GM12878 (cell line): ENCODE data around the gene CCDC91. TPM values are rescaled to one million over a fixed set of nuclear protein-coding genes. Genes with fewer than 3 reads are reported as not detected.

ENCODE experiments used
- ATAC-seq: fragments of 200-7000 bp; cut with Tn5 transposase; 3 replicates; pipeline ENCODE4 v1.9.1; 2020; ENCODE audit warnings: mild to moderate bottlenecking, moderate library complexity
- BruUV-seq: library from RNA; stranded (reverse); fragments of 400-500 nt; replicated peaks from 2 replicates; lab custom pipeline; 2021; lab: Mats Ljungman, UMichigan
- CTCF ChIA-PET: fragments of 300-600 bp; sonication (Branson Sonifier 250); formaldehyde crosslinking; extraction: SDS; loops from one replicate; lab custom pipeline; 2021; ENCODE audit warnings: inconsistent platforms; lab: Yijun Ruan, JAX
- POLR2A ChIA-PET: fragments of 350-600 bp; formaldehyde crosslinking; extraction: SDS; loops from one replicate; lab custom pipeline; 2021; ENCODE audit warnings: inconsistent platforms; lab: Charles Lee
- RAD21 ChIA-PET: fragments of 300-600 bp; sonication (Branson Sonifier 250); formaldehyde crosslinking; loops from one replicate; lab custom pipeline; 2023; ENCODE audit warnings: antibody characterized with exemption; ENCODE audit not compliant: unreplicated experiment; lab: Charles Lee
- SMC1A ChIA-PET: fragments of 300-600 bp; sonication (Branson Sonifier 250); formaldehyde crosslinking; loops from one replicate; lab custom pipeline; 2023; ENCODE audit not compliant: unreplicated experiment, uncharacterized antibody; lab: Charles Lee
- DNase-seq: peaks from one replicate; pipeline ENCODE4 v3.0.0-alpha.2; 2011; ENCODE audit warnings: low read depth, low spot score
- FAIRE-seq: peaks from 3 replicates; lab custom pipeline; 2011; peaks lifted over from hg19 to GRCh38; lab: Jason Lieb, UNC
- H2AFZ ChIP-seq: 2 replicates; pipeline ENCODE4 v1.6.0; 2011; ENCODE audit warnings: low read depth, low read length, control low read depth; ENCODE audit not compliant: control insufficient read depth
- H3K27ac ChIP-seq: 2 replicates; pipeline ENCODE4 v1.5.1; 2011; ENCODE audit warnings: control low read depth; ENCODE audit not compliant: control insufficient read depth, insufficient read depth
- H3K27me3 ChIP-seq, 2 experiments: replicated peaks in 1 of 2; 2 replicates each; pipeline versions ENCODE4 v1.6.0 to v1.6.1; 2011; ENCODE audit warnings: low read length in 1 of 2; ENCODE audit not compliant: control insufficient read depth in 2 of 2, insufficient read depth in 2 of 2
- H3K36me3 ChIP-seq, 2 experiments: 2 replicates each; pipeline ENCODE4 v1.5.1; 2011; ENCODE audit warnings: low read length in 1 of 2; ENCODE audit not compliant: control insufficient read depth in 2 of 2, insufficient read depth in 2 of 2
- H3K4me1 ChIP-seq: 2 replicates; pipeline ENCODE4 v1.6.1; 2011; ENCODE audit warnings: mild to moderate bottlenecking, low read length, moderate library complexity, mixed read lengths; ENCODE audit not compliant: control insufficient read depth, insufficient read depth
- H3K4me2 ChIP-seq: 2 replicates; pipeline ENCODE4 v1.6.0; 2011; ENCODE audit warnings: control low read depth; ENCODE audit not compliant: control insufficient read depth, insufficient read depth
- H3K4me3 ChIP-seq: fragments of 200-600 bp; sonication (generic); 2 replicates; pipeline ENCODE4 v1.5.1; 2016
- H3K79me2 ChIP-seq: 2 replicates; pipeline ENCODE4 v1.6.0; 2011; ENCODE audit warnings: low read length; ENCODE audit not compliant: control insufficient read depth, insufficient read depth
- H3K9ac ChIP-seq: 2 replicates; pipeline ENCODE4 v1.8.0; 2011; ENCODE audit warnings: low read length, control low read depth, mixed read lengths; ENCODE audit not compliant: control insufficient read depth, insufficient read depth
- H3K9me3 ChIP-seq: replicated peaks from 3 replicates; pipeline ENCODE4 v1.5.1; 2011; ENCODE audit warnings: mild to moderate bottlenecking, low read length; ENCODE audit not compliant: control insufficient read depth, insufficient read depth
- H4K20me1 ChIP-seq: 2 replicates; pipeline ENCODE4 v1.6.0; 2011; ENCODE audit not compliant: control insufficient read depth, insufficient read depth
- BRCA1 ChIP-seq: IDR thresholded peaks from 2 replicates; pipeline ENCODE4 v1.6.1; 2011; ENCODE audit warnings: low read depth, low read length, improper control_type of control experiment
- CBX5 ChIP-seq: sonication (generic); IDR thresholded peaks from 2 replicates; pipeline ENCODE4 v1.6.1; 2016; ENCODE audit warnings: low read depth, moderate library complexity, mild to moderate bottlenecking, inconsistent platforms
- EED ChIP-seq: sonication (generic); IDR thresholded peaks from 2 replicates; pipeline ENCODE4 v1.6.1; 2016; ENCODE audit warnings: antibody characterized with exemption, low read depth
- HDAC2 ChIP-seq: fragments of 200-600 bp; sonication (generic); IDR thresholded peaks from 2 replicates; pipeline ENCODE4 v1.6.1; 2017
- IKZF1 ChIP-seq: fragments of 450-650 bp; conservative IDR thresholded peaks from 2 replicates; pipeline ENCODE4 v1.6.1; 2017; ENCODE audit warnings: antibody characterized with exemption, mild to moderate bottlenecking
- MTA2 ChIP-seq: fragments of 450-650 bp; IDR thresholded peaks from 2 replicates; pipeline ENCODE4 v1.6.1; 2016; ENCODE audit warnings: low read depth, mild to moderate bottlenecking, moderate library complexity
- MYB ChIP-seq: fragments of 150-350 bp; IDR thresholded peaks from 2 replicates; pipeline ENCODE4 v1.6.1; 2014; ENCODE audit warnings: mild to moderate bottlenecking, low read depth, low read length, borderline replicate concordance
- NBN ChIP-seq: fragments of 450-650 bp; IDR thresholded peaks from 2 replicates; pipeline ENCODE4 v1.6.1; 2016
- NFXL1 ChIP-seq: fragments of 450-650 bp; IDR thresholded peaks from 2 replicates; pipeline ENCODE4 v1.6.1; 2017; ENCODE audit warnings: antibody characterized with exemption, mild to moderate bottlenecking, borderline replicate concordance
- NR2C1 ChIP-seq: fragments of 450-650 bp; IDR thresholded peaks from 2 replicates; pipeline ENCODE4 v1.6.1; 2017; ENCODE audit warnings: antibody characterized with exemption, mild to moderate bottlenecking, moderate library complexity
- NR2C2 ChIP-seq: IDR thresholded peaks from 2 replicates; pipeline ENCODE4 v1.6.1; 2011; ENCODE audit warnings: borderline replicate concordance, low read depth; ENCODE audit not compliant: control insufficient read depth, insufficient read length
- PAX5 ChIP-seq: IDR thresholded peaks from 2 replicates; pipeline ENCODE4 v1.6.1; 2011; ENCODE audit warnings: low read depth, low read length, borderline replicate concordance
- POLR2AphosphoS5 ChIP-seq: IDR thresholded peaks from 2 replicates; pipeline ENCODE4 v1.6.1; 2011; ENCODE audit warnings: mild to moderate bottlenecking, low read length, inconsistent platforms
- SKIL ChIP-seq: fragments of 450-650 bp; IDR thresholded peaks from 2 replicates; pipeline ENCODE4 v1.6.1; 2017; ENCODE audit warnings: mild to moderate bottlenecking, low read depth, inconsistent platforms; ENCODE audit not compliant: poor library complexity, severe bottlenecking
- SMARCA5 ChIP-seq: fragments of 450-650 bp; IDR thresholded peaks from 2 replicates; pipeline ENCODE4 v1.6.1; 2017; ENCODE audit warnings: mild to moderate bottlenecking
- SRF ChIP-seq, 2 experiments: IDR thresholded peaks; 2 replicates each; pipeline ENCODE4 v1.6.1; 2011; ENCODE audit warnings: low read depth in 2 of 2, low read length in 2 of 2, mild to moderate bottlenecking in 1 of 2, moderate library complexity in 1 of 2
- STAT1 ChIP-seq: fragments of 450-650 bp; conservative IDR thresholded peaks from 2 replicates; pipeline ENCODE4 v1.6.1; 2014; ENCODE audit warnings: antibody characterized with exemption, mild to moderate bottlenecking
- TAF1 ChIP-seq: IDR thresholded peaks from 2 replicates; pipeline ENCODE4 v1.6.1; 2011; ENCODE audit warnings: mild to moderate bottlenecking, low read depth, low read length, borderline replicate concordance
- WRNIP1 ChIP-seq: IDR thresholded peaks from 2 replicates; pipeline ENCODE4 v1.6.1; 2011; ENCODE audit warnings: low read depth, low read length, improper control_type of control experiment, borderline replicate concordance
- WGBS: methylation state at CpG from one replicate; pipeline ENCODE4 v1.1.6; 2016; ENCODE audit warnings: low lambda C conversion rate; ENCODE audit not compliant: insufficient replicate concordance, insufficient coverage; ENCODE audit errors: missing lambda C conversion rate; 5-methylcytosine and 5-hydroxymethylcytosine counted together
- in situ Hi-C: fragments of 300-500 bp; cut with MboI; formaldehyde crosslinking; loops from 9 replicates; pipeline ENCODE4 v1.14.3; 2018; ENCODE audit warnings: mixed read lengths
- intact Hi-C: fragments of 100-400 bp; cut with micrococcal nuclease; formaldehyde crosslinking; loops from one replicate; pipeline ENCODE4 v1.14.2; 2022; ENCODE audit not compliant: unreplicated experiment
- polyA plus RNA-seq, 11 experiments: library from polyadenylated mRNA; depleted of rRNA in 4 of 11; unstranded in 6 of 11; stranded (reverse) in 5 of 11; fragments of >200 nt; fragmentation: Nextera tagmentation in 4 of 11; fragmentation: Illumina TruSeq in 1 of 11; extraction: Ambion mirVana in 4 of 11; extraction: Trizol in 1 of 11; gene quantifications; 1 replicate in 1 of 11; 2 replicates in 10 of 11; pipeline versions ENCODE4 v1.2.1 to v1.2.3, GENCODE V29; 2011 to 2016; ENCODE audit warnings: inconsistent platforms in 2 of 11, missing spikeins in 2 of 11, low read depth in 1 of 11
- total RNA-seq, 4 experiments: library from RNA; depleted of rRNA in 3 of 4; stranded (reverse); fragments of >200 nt in 3 of 4; fragmentation: Illumina TruSeq in 1 of 4; extraction: Trizol in 1 of 4; gene quantifications; 2 replicates each; pipeline versions ENCODE4 v1.2.1 to v1.2.3, GENCODE V29; 2013 to 2021
- TF ChIP-seq, protein P1 (sequence below): IDR thresholded peaks from 2 replicates; pipeline ENCODE4 v1.6.1; 2012; ENCODE audit warnings: improper control_type of control experiment, low read depth, low read length; ENCODE audit not compliant: insufficient replicate concordance

Gene CCDC91
- total and polyA plus RNA-seq, 10 of the 15 experiments (the other 5 are each of a cell fraction or from before 2014, with no cell fraction given): 6.1 to 24.9 (median 16.5) TPM

DNA sequence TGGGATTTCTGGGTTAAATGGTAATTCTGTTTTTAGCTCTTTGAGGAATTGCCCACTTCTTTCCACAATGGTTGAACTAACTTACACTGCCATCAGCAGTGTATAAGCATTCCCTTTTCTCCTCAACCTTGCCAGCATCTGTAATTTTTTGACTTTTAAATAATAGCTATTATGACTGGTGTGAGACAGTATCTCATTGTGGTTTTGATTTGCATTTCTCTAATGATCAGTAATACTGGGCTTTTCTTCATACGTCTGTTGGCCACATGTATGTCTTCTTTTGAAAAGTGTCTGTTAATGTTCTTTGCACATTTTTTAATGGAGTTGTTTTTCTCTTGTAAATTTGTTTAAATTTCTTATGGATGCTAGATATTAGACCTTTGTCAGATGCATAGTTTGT is 323.7 kb downstream of the CCDC91 start:
- Histone ChIP-seq H3K27me3 (no peaks in the 10 kb centered on the region), H2AFZ (no peak overlapping the region), H3K4me2 (no peak overlapping the region), H3K9me3 (no peaks in the 10 kb centered on the region), H4K20me1 (no peaks in the 10 kb centered on the region), H3K79me2 (no peaks in the 10 kb centered on the region), H3K4me1 (no peaks in the 10 kb centered on the region), H3K27ac (no peak overlapping the region), H3K9ac (no peak overlapping the region), H3K4me3 (no peak overlapping the region), H3K36me3 (no peaks in the 10 kb centered on the region)
- WGBS: 45% methylated on average over 1 of the region's 1 CpG
- ChIA-PET CTCF (interaction anchor here (0.6 kb wide), 1 partner anchor 1812 kb away, joined by 4 read pairs; no protein-coding TSS in a partner anchor), RAD21 (no interaction called here), POLR2A (no interaction called here), SMC1A (no interaction called here)
- in situ Hi-C loops: no loop called here
- no peak for FAIRE-seq
- no peak for DNase-seq
- ATAC-seq: peak; percentile 46
- intact Hi-C loops: no loop called here
- BruUV-seq: no TSS peak
- TF ChIP-seq TAF1 (no peak), SKIL (peak; percentile 72), PAX5 (no peak), MTA2 (peak; percentile 18; the same call in 1 of the 2 replicates), IKZF1 (no peak), MYB (no peak), NFXL1 (no peak), WRNIP1 (no peak), HDAC2 (no peak), SRF (IDR thresholded peaks at IDR 0.05; ENCODE audit: low read depth in 2 of 2, low read length in 2 of 2) (no peak), CBX5 (no peak), SMARCA5 (no peak), BRCA1 (no peak), NR2C1 (no peak), POLR2AphosphoS5 (no peak), NBN (0 out of 2 replicates have a peak, but pooled peaks have one; percentile 14), STAT1 (no peak), NR2C2 (no peak), EED (no peak)
- TF ChIP-seq, protein P1, sequence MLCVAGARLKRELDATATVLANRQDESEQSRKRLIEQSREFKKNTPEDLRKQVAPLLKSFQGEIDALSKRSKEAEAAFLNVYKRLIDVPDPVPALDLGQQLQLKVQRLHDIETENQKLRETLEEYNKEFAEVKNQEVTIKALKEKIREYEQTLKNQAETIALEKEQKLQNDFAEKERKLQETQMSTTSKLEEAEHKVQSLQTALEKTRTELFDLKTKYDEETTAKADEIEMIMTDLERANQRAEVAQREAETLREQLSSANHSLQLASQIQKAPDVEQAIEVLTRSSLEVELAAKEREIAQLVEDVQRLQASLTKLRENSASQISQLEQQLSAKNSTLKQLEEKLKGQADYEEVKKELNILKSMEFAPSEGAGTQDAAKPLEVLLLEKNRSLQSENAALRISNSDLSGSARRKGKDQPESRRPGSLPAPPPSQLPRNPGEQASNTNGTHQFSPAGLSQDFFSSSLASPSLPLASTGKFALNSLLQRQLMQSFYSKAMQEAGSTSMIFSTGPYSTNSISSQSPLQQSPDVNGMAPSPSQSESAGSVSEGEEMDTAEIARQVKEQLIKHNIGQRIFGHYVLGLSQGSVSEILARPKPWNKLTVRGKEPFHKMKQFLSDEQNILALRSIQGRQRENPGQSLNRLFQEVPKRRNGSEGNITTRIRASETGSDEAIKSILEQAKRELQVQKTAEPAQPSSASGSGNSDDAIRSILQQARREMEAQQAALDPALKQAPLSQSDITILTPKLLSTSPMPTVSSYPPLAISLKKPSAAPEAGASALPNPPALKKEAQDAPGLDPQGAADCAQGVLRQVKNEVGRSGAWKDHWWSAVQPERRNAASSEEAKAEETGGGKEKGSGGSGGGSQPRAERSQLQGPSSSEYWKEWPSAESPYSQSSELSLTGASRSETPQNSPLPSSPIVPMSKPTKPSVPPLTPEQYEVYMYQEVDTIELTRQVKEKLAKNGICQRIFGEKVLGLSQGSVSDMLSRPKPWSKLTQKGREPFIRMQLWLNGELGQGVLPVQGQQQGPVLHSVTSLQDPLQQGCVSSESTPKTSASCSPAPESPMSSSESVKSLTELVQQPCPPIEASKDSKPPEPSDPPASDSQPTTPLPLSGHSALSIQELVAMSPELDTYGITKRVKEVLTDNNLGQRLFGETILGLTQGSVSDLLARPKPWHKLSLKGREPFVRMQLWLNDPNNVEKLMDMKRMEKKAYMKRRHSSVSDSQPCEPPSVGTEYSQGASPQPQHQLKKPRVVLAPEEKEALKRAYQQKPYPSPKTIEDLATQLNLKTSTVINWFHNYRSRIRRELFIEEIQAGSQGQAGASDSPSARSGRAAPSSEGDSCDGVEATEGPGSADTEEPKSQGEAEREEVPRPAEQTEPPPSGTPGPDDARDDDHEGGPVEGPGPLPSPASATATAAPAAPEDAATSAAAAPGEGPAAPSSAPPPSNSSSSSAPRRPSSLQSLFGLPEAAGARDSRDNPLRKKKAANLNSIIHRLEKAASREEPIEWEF: no peak
